Heart left ventricle (tissue), 16 donors: ENCODE results near the gene TPRN. TPM values are rescaled to one million over a fixed set of nuclear protein-coding genes. Genes with fewer than 3 reads are reported as not detected.
A peak's percentile ranks its signal among the peaks of the same experiment; 100 is the strongest.

Experiments
- ATAC-seq, 4 donors: fragments of 200-7000 bp; cut with Tn5 transposase; one replicate each; pipeline ENCODE4 v1.9.1; 2020 to 2022; ENCODE audit warnings: moderate library complexity in 4 of 4, mild to moderate bottlenecking in 3 of 4, moderate number of reproducible peaks in 1 of 4
- DNase-seq, 5 donors: peaks; one replicate each; pipeline ENCODE4 v3.0.0-alpha.2; 2020
- H3K27ac ChIP-seq, 12 donors: fragments of 200-600 bp; sonication (generic) in 4 of 12; one replicate each; pipeline versions ENCODE4 v1.5.0 to v1.8.0; 2016 to 2022; ENCODE audit warnings: mild to moderate bottlenecking in 2 of 12
- H3K27me3 ChIP-seq, 9 donors: fragments of 200-600 bp; sonication (generic) in 2 of 9; one replicate each; pipeline versions ENCODE4 v1.5.1 to v1.8.0; 2016 to 2022; ENCODE audit warnings: mild to moderate bottlenecking in 3 of 9
- H3K36me3 ChIP-seq, 9 donors: fragments of 200-600 bp; sonication (generic) in 2 of 9; one replicate each; pipeline versions ENCODE4 v1.5.0 to v1.8.0; 2018 to 2022; ENCODE audit warnings: mild to moderate bottlenecking in 2 of 9
- H3K4me1 ChIP-seq, 12 donors: fragments of 200-600 bp; sonication (generic) in 4 of 12; one replicate each; pipeline versions ENCODE4 v1.5.0 to v1.8.0; 2016 to 2022; ENCODE audit warnings: mild to moderate bottlenecking in 3 of 12
- H3K4me3 ChIP-seq, 12 donors: fragments of 200-600 bp; sonication (generic) in 4 of 12; one replicate each; pipeline versions ENCODE4 v1.5.0 to v1.8.0; 2017 to 2022; ENCODE audit warnings: mild to moderate bottlenecking in 9 of 12, moderate library complexity in 4 of 12
- H3K9me3 ChIP-seq, 12 donors: fragments of 200-600 bp; sonication (generic) in 4 of 12; one replicate each; pipeline versions ENCODE4 v1.5.0 to v1.8.0; 2016 to 2022; ENCODE audit warnings: mild to moderate bottlenecking in 1 of 12
- CTCF ChIP-seq, 12 donors: fragments of 200-600 bp; sonication (generic) in 4 of 12; IDR thresholded peaks; one replicate each; pipeline versions ENCODE4 v1.5.0 to v1.8.0; 2018 to 2022; ENCODE audit warnings: antibody characterized with exemption in 12 of 12, mild to moderate bottlenecking in 5 of 12
- POLR2A ChIP-seq, 2 donors: fragments of 450-650 bp; IDR thresholded peaks; one replicate each; pipeline ENCODE4 v1.6.1; 2017; ENCODE audit warnings: antibody characterized with exemption in 2 of 2, mild to moderate bottlenecking in 2 of 2, moderate library complexity in 2 of 2
- WGBS, 4 donors: extraction: QIAGEN DNeasy Blood & Tissue Kit in 2 of 4; methylation state at CpG; one replicate each; pipeline versions ENCODE4 v1.1.5 to v1.1.7; 2013 to 2018; 5-methylcytosine and 5-hydroxymethylcytosine counted together
- intact Hi-C, 10 donors: fragments of 100-400 bp; cut with DNase I; formaldehyde crosslinking; loops; one replicate each; pipeline versions ENCODE4 v1.11.1 to v1.14.2; 2022
- polyA plus RNA-seq, 2 donors: library from polyadenylated mRNA; stranded (reverse); fragments of 200-250 nt; gene quantifications; one replicate each; pipeline ENCODE4 v1.2.3, GENCODE V29; 2013
- total RNA-seq, 9 donors: library from RNA; depleted of rRNA in 2 of 9; stranded (reverse); fragments of >200 nt in 2 of 9; fragmentation: NEBNext Ultra II Directional in 3 of 9; extraction: Animal tissue kit (Norgen Biotek cat#: 25700) in 3 of 9; gene quantifications; one replicate each; pipeline versions ENCODE4 v1.1.0 to v1.2.4, GENCODE V29; 2016 to 2023
- donor health status: ischemic (EF 13 %, LVEDD 7.1; RV severe dilation, severe dysfunction).
- donor health status: healthy with polysubstance abuse.
- donor health status: DM: no; HTN: yes; CAD: no.
- donor health status: DM: no; HTN: no; CAD: no.
- donor health status: ischemic (EF 25% LVEDD 6.9; RV normal size, moderate dysfunction).
- donor health status: ischemic (EF 25% LVEDD 5.7; RV mildly dilated, moderate dysfunction).
- donor health status: healthy.
- donor health status: DM: yes; HTN: yes; CAD: no.
- donor health status: ischemic (EF 35%, LVEDD 5.7; RV mildly dilated, moderate dysfunction).
- donor health status: nonischemic (EF 11% LVEDD 7.7; RV severe dilation, severe dysfunction).
- donor health status: DM: yes; HTN: yes; CAD: no.
- donor health status: PGD.
- donor health status: ischemic (EF 29% LVEDD 5.4; RV normal size, mild dysfunction).
- donor health status: nonischemic (EF 23%, LVEDD 6.1; RV moderate dilation, normal function).

The TPRN gene
- total and polyA plus RNA-seq, 11 donors, result 11.5 to 18.0 (median 16.6) TPM

GRCh38 chr9:137242269-137243203 lies 42.0 kb upstream of the TPRN start:
- Histone ChIP-seq H3K4me1 (peaks cover 0 to 57% (median 39%) of the 10 kb centered on the region in 12 donors), H3K27ac (peak overlapping the region; percentile 90 to 97 (median 94)), H3K4me3 (peak overlapping the region; percentile 70 to 97 (median 92)), H3K36me3 (peaks cover 0 to 24% (median 18%) of the 10 kb centered on the region in 9 donors), H3K27me3 (no peaks in the 10 kb centered on the region), H3K9me3 (no peaks in the 10 kb centered on the region)
- WGBS, 4 donors, result 57 to 71% (median 67%) methylated on average over 21 to 36 of the region's 36 CpGs
- no peak for DNase-seq
- no peak for TF ChIP-seq CTCF (IDR thresholded peaks at IDR 0.05)
- TF ChIP-seq POLR2A (IDR thresholded peaks at IDR 0.05), result no peak
- ATAC-seq, result no peak
- intact Hi-C loops, result no loop called here

- Histone ChIP-seq H3K9me3 (no peaks in the 10 kb centered on the region), H3K4me3 (peak overlapping the region; percentile 70 to 97 (median 92)), H3K36me3 (peaks cover 0 to 24% (median 18%) of the 10 kb centered on the region in 9 donors), H3K27ac (peak overlapping the region; percentile 90 to 97 (median 94)), H3K4me1 (peaks cover 0 to 66% (median 43%) of the 10 kb centered on the region in 12 donors), H3K27me3 (no peaks in the 10 kb centered on the region)
- intact Hi-C loops, result loop anchor here in 2 of 10 donors (1.0 to 2.0 kb wide), 2 partner anchors 14 to 35 kb away; partner anchors contain the start of genes TOR4A (in 2 of the 2) and NELFB (in 1 of the 2)
- no peak for TF ChIP-seq POLR2A (IDR thresholded peaks at IDR 0.05)
- TF ChIP-seq CTCF (IDR thresholded peaks at IDR 0.05), result no peak
- peak; percentile 64 to 86 (median 73) for DNase-seq
- ATAC-seq, result peak in 2 of 4 donors; percentile 13 to 26
- WGBS, 4 donors, result 2 to 13% (median 4%) methylated on average over 3 to 83 of the region's 83 CpGs
Measured at GRCh38 chr9:137241490-137242268, 41.1 kb upstream of the TPRN start.

GRCh38 chr9:137240841-137241489 lies 40.4 kb upstream of the TPRN start, which contains the start of gene TUBB4B:
Gene TUBB4B (plus strand): TSS chr9:137241287. CDS start chr9:137241361, 74 bp downstream.
- no peaks in the 10 kb centered on the region for H3K27me3 ChIP-seq
- H3K36me3 ChIP-seq, result peaks cover 0 to 24% (median 18%) of the 10 kb centered on the region in 9 donors
- H3K27ac ChIP-seq, result peak within 1 kb of the TSS; percentile 94 to 100 (median 98)
- H3K4me1 ChIP-seq, result peaks cover 0 to 73% (median 49%) of the 10 kb centered on the region in 12 donors
- DNase-seq, result peak; percentile 99 to 100 (median 100)
- H3K9me3 ChIP-seq, result no peaks in the 10 kb centered on the region
- peak; percentile 86 to 94 (median 90) for ATAC-seq
- intact Hi-C loops, result loop anchor here in 2 of 10 donors (1.0 to 2.0 kb wide), 2 partner anchors 14 to 36 kb away; partner anchors contain the start of genes TOR4A (in 2 of the 2) and NELFB (in 1 of the 2)
- 0 to 1% (median 1%) methylated on average over 45 to 67 of the region's 67 CpGs for WGBS, 4 donors
- H3K4me3 ChIP-seq, result peak within 1 kb of the TSS; percentile 70 to 97 (median 92)
- TF ChIP-seq CTCF (IDR thresholded peaks at IDR 0.05) (peak in 4 of 12 donors; percentile 1 to 6 (median 2)), POLR2A (IDR thresholded peaks at IDR 0.05) (peak; percentile 57 to 97)
